NT2/D1 (cell line): ENCODE results near the gene ABCC6.
"Not testable (repeated sequence)": the region's sequence is repeated elsewhere in the genome, so short reads cannot be mapped to it uniquely, and the experiment has no call there.

Source experiments
- DNase-seq: peaks from one replicate; pipeline ENCODE4 v3.0.0-alpha.2; 2011; ENCODE audit warnings: low read depth, low spot score
- H3K27me3 ChIP-seq: 2 replicates; pipeline ENCODE4 v1.6.0; 2011; ENCODE audit warnings: mild to moderate bottlenecking; ENCODE audit not compliant: insufficient read length, insufficient read depth
- H3K36me3 ChIP-seq: 2 replicates; pipeline ENCODE4 v1.6.1; 2011; ENCODE audit warnings: mild to moderate bottlenecking, low read length, mixed read lengths; ENCODE audit not compliant: insufficient read depth, insufficient read length
- H3K4me1 ChIP-seq: 2 replicates; pipeline ENCODE4 v1.5.1; 2011; ENCODE audit not compliant: insufficient read depth, insufficient read length
- H3K4me3 ChIP-seq: 2 replicates; pipeline ENCODE4 v1.5.1; 2011; ENCODE audit warnings: low read depth; ENCODE audit not compliant: insufficient read length
- H3K9ac ChIP-seq: 2 replicates; pipeline ENCODE4 v1.6.0; 2011; ENCODE audit warnings: low read depth; ENCODE audit not compliant: insufficient read length
- H3K9me3 ChIP-seq: 2 replicates; pipeline ENCODE4 v1.5.1; 2011; ENCODE audit warnings: mild to moderate bottlenecking, low read length; ENCODE audit not compliant: insufficient read depth

The ABCC6 gene

DNA sequence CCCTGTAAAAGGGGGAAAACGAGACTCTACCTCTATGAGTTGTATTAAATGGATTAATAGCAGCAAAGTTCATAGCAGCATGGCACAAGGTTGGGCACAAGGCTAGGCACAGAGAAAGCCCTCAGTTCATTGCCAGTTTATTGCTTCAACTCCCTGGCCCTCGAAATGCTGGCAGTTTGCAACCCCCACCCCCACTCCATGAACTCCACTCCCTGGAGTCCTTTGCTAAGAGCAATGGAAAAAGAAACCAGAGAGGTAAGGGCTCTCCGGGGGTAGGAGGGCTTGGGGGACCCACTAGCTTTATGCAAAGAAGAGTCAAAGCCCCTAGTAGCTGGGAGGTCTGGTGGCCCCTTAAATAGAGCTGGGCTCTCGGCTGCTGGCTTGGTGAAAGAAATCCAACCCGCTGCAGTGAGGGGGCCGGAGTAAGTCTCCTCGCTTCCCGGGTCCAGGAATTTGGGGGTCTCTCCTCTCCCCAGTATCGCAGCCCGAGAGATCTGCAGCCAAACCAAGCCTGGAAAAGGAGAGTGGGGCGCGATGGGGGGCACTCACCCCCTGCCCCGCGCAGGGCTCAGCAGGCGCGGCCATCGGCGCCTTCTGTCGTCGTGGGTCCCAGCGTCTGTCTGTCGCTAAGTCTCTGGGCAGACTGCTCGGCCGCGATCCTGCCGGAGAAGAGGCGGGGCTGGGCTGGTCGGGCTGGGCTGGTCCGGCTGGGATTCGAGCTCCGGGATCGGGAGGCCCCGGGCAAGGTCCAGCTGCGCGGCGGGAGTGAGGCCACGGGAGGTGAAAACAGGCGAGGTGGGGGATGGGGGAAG lies at the start of gene ABCC6:
Gene ABCC6, minus strand, starts transcription at position 645 of the 812 bp plus-strand sequence. Its CDS starts 60 bp downstream, at position 585.
- not testable (repeated sequence) for H3K4me1 ChIP-seq, H3K9me3 ChIP-seq, H3K9ac ChIP-seq, H3K4me3 ChIP-seq, DNase-seq, H3K36me3 ChIP-seq, H3K27me3 ChIP-seq

DNA sequence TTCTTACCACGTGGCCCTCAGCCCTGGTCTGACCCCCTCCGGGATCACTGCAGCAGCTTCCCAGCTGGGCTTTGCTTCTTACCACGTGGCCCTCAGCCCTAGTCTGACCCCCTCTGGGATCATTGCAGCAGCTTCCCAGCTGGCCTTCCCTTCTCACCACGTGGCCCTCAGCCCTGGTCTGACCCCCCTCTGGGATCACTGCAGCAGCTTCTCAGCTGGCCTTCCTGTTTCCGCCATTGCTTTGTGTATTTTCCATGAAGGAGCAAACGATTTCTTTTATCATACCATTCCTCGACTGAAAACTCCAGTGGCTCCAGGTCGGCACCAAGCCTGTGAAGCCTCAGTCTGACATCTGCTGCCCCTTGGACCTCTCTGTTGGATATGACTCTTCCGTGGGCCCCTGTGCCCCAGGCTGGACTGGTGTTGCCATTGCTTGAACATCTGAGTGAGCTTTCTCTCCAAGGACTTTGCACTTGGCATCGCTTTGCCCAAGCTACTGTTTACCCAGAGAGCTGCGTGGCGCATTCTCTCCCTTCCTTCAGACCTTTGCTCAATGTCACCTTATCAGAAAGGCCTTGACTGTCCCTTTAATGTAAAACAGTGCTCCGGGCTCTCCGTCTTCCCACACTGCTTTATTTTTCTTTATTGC lies 49.4 kb upstream of the ABCC6 start:
- DNase-seq, H3K4me3 ChIP-seq, H3K9me3 ChIP-seq, H3K4me1 ChIP-seq, H3K36me3 ChIP-seq, H3K9ac ChIP-seq, H3K27me3 ChIP-seq: not testable (repeated sequence)

DNA sequence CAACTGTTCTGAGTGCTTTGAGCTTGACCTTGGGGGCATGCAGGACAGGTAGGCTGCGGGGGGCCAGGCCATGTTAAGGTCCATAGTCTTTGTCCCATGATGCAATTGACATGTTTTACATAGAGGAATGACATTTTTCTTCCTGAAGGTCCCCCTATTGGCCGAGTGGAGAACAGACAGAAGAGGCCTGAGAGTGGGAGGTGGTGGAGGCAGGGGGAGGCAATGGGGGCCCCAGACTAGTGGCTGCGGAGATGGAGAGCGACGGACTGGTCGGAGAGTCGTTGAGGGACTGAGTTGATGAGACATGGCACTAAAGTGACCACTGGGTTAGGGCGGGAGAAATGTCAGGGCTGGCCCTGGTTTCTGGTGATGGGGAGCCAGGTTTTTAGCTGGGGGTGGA lies 48.4 kb upstream of the ABCC6 start:
- not testable (repeated sequence) for H3K27me3 ChIP-seq, H3K36me3 ChIP-seq, DNase-seq, H3K9me3 ChIP-seq, H3K4me3 ChIP-seq, H3K4me1 ChIP-seq, H3K9ac ChIP-seq

DNA sequence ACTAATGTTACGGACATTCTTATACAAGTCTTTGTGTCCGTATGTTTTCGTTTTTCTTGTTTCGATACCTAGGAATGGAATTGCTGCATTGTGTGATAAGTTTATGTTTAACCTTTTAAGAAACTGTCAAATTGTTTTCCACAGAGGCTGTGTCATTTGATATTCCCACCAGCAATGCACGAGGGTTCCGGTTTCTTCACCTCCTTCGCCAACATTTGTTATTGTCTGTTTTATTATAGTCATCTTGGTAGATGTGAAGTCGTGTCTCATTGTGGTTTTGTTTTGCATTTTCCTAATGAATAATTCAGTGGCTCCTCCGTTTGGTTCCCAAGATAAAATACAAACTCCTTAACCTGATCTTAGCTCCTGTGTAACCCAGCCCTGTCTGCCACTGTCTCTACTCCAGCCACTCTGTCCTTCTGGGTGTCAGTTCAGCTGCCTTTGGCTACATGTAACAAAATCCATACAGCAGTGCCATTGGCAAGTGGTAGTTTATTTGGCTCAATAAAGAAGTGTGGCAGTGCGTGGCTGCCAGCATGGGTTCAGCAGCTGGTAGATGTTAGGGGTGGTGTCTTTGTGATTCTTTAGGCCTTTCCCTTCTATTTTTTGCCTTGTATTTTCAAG lies 45.0 kb upstream of the ABCC6 start:
- not testable (repeated sequence) for H3K27me3 ChIP-seq, H3K9me3 ChIP-seq, H3K36me3 ChIP-seq, H3K4me3 ChIP-seq, H3K9ac ChIP-seq, DNase-seq, H3K4me1 ChIP-seq

DNA sequence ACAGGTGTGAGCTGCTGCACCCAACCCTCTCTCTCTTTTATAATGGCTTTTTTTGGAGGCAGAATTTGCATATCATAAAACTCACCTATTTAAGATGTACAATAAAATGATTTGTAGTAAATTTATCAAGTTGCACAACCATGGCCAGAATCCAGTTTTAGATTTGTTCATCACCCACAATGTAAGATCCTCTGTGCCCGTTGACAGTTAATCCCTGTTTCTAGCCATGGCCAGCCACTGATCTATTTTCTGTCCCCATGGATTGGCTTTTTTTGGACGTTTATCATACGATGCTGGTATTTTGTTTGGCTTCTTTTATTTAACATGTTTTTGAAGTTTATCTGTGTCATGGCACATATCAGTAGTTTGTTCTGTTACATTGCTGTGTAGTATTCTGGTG lies 44.4 kb upstream of the ABCC6 start:
- not testable (repeated sequence) for DNase-seq, H3K27me3 ChIP-seq, H3K4me3 ChIP-seq, H3K9ac ChIP-seq, H3K36me3 ChIP-seq, H3K9me3 ChIP-seq, H3K4me1 ChIP-seq

DNA sequence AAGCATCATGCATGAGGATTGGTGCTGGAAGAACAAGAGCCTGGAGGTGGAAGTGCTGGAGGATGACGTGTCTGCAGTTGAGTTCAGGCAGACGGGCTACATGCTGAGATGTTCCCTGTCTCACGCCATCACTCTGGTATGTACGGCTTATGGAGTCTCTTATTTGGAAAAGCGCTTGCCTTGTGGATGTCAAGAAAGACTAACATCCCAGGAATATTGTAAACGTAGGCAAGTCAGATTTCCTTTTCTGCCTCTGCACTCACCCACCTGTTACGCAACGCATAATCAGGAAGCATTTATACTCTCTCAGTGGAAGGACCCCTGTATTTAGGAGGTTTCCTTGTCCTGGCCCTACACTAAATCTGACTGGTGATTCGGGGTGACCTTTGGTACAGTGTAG lies 41.8 kb upstream of the ABCC6 start:
- not testable (repeated sequence) for H3K36me3 ChIP-seq, H3K9me3 ChIP-seq, DNase-seq, H3K4me3 ChIP-seq, H3K27me3 ChIP-seq, H3K9ac ChIP-seq, H3K4me1 ChIP-seq

DNA sequence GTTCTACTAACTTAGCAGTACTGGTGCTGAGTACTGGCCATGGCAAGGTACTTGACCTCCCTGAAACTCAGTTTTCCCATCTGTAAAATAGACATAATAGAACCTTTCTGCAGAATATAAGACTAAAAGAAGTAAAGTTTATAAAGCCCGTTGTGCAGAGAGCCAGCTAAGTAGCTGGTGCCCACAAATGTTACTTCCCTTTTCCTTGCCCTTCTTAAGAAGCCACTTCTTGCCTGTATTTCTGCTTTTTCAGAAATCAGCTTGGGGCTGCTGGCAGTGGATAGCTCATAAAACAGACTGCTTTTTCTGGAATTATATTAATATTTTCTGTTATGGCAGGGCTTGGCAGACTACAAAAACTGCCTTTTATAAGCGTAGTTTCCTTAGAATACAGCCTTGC lies 40.7 kb upstream of the ABCC6 start:
- not testable (repeated sequence) for H3K4me3 ChIP-seq, H3K27me3 ChIP-seq, H3K36me3 ChIP-seq, H3K4me1 ChIP-seq, DNase-seq, H3K9ac ChIP-seq, H3K9me3 ChIP-seq

DNA sequence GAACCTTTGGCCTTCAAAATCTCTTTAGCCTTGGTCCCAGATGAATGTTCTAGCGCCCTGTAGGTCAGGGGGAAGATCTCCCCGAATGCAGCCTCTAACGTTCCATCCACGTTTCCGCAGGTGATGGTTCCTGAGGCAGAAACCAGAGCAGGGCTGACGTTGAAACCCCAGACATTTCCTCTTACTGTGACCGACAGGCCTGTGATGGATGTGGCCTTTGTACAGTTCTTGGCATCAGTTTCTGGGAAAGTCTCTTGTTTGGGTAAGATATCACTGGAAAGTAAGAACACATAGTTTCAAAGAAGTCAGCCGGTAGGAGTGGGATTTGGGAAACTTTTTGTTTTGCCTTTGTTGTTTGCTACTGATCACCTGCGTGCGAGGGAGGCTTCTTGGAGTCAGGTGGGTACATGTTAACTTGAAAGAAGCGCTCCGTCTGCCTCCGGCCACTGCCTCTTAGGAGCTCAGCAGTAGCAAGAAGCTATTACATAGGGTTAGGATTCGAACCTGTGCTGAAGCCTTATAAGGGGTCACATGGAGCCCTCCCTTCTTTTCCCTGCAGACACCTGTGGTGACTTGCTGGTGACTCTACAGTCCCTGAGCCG lies 39.8 kb upstream of the ABCC6 start:
- DNase-seq, H3K4me3 ChIP-seq, H3K27me3 ChIP-seq, H3K4me1 ChIP-seq, H3K9ac ChIP-seq, H3K9me3 ChIP-seq, H3K36me3 ChIP-seq: not testable (repeated sequence)

DNA sequence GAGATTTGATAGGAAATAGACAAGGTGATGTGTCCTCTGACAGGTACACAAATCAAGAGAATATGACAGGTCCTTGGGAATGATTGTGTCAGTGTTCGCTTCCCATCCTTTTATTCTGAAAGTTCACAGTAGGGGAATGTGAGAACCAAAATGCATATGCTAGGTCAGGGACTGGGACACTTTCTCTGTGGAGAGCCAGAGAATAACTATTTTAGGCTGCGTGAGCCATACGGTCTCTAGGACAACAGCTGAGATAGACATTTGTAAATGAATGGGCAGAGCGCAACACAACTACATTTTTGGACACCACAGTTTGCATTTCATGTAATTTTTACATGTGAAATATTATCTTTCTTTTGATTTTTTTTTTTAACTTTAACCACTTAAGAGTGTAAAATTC lies 36.7 kb upstream of the ABCC6 start:
- not testable (repeated sequence) for H3K36me3 ChIP-seq, H3K4me1 ChIP-seq, H3K27me3 ChIP-seq, H3K4me3 ChIP-seq, H3K9ac ChIP-seq, H3K9me3 ChIP-seq, DNase-seq

DNA sequence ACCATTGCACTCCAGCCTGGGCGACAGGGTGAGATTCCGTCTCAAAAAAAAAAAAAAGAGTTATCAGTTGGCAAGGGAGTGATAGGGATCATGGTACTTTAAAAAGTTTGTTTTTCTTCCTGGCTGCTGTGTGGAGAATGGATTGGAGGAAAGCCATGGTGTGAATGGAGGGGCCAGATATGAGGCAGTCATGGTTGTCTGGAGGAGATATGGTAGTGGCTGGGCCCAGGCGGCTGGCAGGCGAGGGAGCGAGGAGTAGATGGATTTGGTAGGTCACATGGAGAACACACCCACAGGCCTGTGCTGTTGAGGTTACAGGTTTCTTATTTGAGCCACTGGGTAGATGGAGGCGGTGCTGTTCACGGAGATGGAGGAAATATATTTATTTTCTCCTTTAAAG lies 35.5 kb upstream of the ABCC6 start:
- not testable (repeated sequence) for H3K27me3 ChIP-seq, H3K9me3 ChIP-seq, H3K9ac ChIP-seq, DNase-seq, H3K4me3 ChIP-seq, H3K36me3 ChIP-seq, H3K4me1 ChIP-seq

DNA sequence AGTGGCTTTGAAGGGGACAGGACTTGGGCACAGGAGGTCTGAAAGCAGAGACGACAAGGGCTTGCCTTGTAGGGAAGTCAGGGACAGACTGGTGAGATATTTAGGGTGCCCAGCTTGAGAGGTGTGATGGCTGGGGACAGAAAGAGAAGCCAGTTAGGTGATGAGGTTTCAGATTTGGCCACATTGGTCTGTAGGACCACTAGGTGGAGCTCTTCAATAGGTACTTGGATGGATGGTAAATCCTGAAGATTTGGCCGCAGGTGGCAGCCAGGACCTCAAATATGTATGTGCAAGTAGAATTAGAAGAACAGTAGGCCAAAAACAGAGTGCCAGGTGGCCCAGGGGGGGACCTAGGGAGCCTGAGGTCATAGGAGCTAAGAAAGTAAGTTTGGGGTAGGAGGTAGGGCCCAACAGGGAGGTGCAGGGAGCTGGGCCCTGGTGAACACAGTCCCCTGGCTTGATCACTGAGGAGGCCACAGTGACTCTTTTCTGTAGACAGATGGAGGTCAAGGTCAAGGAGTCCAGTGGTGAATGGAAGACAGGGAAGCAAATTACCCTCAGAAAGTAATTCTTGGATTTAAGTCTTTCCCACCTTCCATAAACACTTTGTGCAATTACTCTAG lies 34.1 kb upstream of the ABCC6 start:
- H3K36me3 ChIP-seq, H3K4me3 ChIP-seq, H3K4me1 ChIP-seq, H3K9ac ChIP-seq, DNase-seq, H3K9me3 ChIP-seq, H3K27me3 ChIP-seq: not testable (repeated sequence)
